HFF-Myc (cell line): ENCODE measurements around the gene CKS2.

Experiments
- DNase-seq: peaks from one replicate; pipeline ENCODE4 v3.0.0-alpha.2; 2011; ENCODE audit warnings: low read depth; ENCODE audit errors: extremely low read depth
- H3K4me3 ChIP-seq: replicated peaks from 2 replicates; pipeline ENCODE4 v1.5.1; 2011; ENCODE audit warnings: low read depth, mild to moderate bottlenecking, control low read depth, low read length
- CTCF ChIP-seq: IDR thresholded peaks from 2 replicates; pipeline ENCODE4 v1.5.1; 2012; ENCODE audit warnings: mild to moderate bottlenecking, low read depth, low read length, control low read depth; ENCODE audit errors: missing control alignments

Gene CKS2

GRCh38 chr9:89312222-89312571 lies 1.2 kb downstream of the CKS2 start:
- no peak for TF ChIP-seq CTCF
- DNase-seq = no peak
- H3K4me3 ChIP-seq = peak overlapping the region; percentile 92

- no peak for TF ChIP-seq CTCF
- peak overlapping the region; percentile 92 for H3K4me3 ChIP-seq
- DNase-seq = no peak
These were observed 2.8 kb downstream of the CKS2 start for GRCh38 chr9:89313842-89314241.

- DNase-seq = no peak
- H3K4me3 ChIP-seq = peak overlapping the region; percentile 92
- no peak for TF ChIP-seq CTCF
These were observed 4.0 kb downstream of the CKS2 start for GRCh38 chr9:89314955-89315354.

- H3K4me3 ChIP-seq = no peak overlapping the region
- TF ChIP-seq CTCF = no peak
- DNase-seq = no peak
These were observed 4.5 kb downstream of the CKS2 start for GRCh38 chr9:89315482-89315881.

GRCh38 chr9:89317282-89317681 lies 6.3 kb downstream of the CKS2 start:
- TF ChIP-seq CTCF = no peak
- peak overlapping the region; percentile 48 for H3K4me3 ChIP-seq
- no peak for DNase-seq

GRCh38 chr9:89318123-89319014 lies 7.4 kb downstream of the CKS2 start, which contains the start of gene SECISBP2:
TSS of gene SECISBP2 (plus strand) at chr9:89318500. CDS start at chr9:89318577, 77 bp downstream.
- peak within 1 kb of the TSS; percentile 48 for H3K4me3 ChIP-seq
- TF ChIP-seq CTCF = peak; percentile 71
- peak; percentile 94 for DNase-seq
